DOHH2 (cell line): ENCODE measurements around the gene SSH2.

Source experiments
- H3F3A ChIP-seq: fragments of 200-600 bp; sonication (generic), shearing (Covaris generic); 2 replicates; pipeline ENCODE4 v1.6.0; 2016; ENCODE audit warnings: antibody characterized with exemption, mild to moderate bottlenecking; ENCODE audit not compliant: control insufficient read depth, insufficient read depth
- H3K27ac ChIP-seq: fragments of 200-600 bp; sonication (generic); 2 replicates; pipeline ENCODE4 v1.5.1; 2014; ENCODE audit warnings: low read depth, mild to moderate bottlenecking, low read length, moderate library complexity
- H3K27me3 ChIP-seq: fragments of 200-600 bp; sonication (generic); 2 replicates; pipeline ENCODE4 v1.6.1; 2014; ENCODE audit warnings: mild to moderate bottlenecking, low read length, mixed read lengths; ENCODE audit not compliant: control insufficient read depth
- H3K36me3 ChIP-seq: fragments of 200-600 bp; sonication (generic); 2 replicates; pipeline ENCODE4 v1.6.1; 2014; ENCODE audit warnings: mild to moderate bottlenecking, low read length, moderate library complexity, mixed read lengths; ENCODE audit not compliant: control insufficient read depth
- H3K4me1 ChIP-seq: fragments of 200-600 bp; sonication (generic); 2 replicates; pipeline ENCODE4 v1.6.1; 2014; ENCODE audit warnings: mild to moderate bottlenecking, low read length, mixed read lengths; ENCODE audit not compliant: control insufficient read depth
- H3K4me2 ChIP-seq: fragments of 200-600 bp; sonication (generic); 2 replicates; pipeline ENCODE4 v1.6.0; 2014; ENCODE audit warnings: mild to moderate bottlenecking, low read length, moderate library complexity
- H3K4me3 ChIP-seq: fragments of 200-600 bp; sonication (generic); 2 replicates; pipeline ENCODE4 v1.5.1; 2014; ENCODE audit warnings: mild to moderate bottlenecking, low read length, mixed read lengths
- H3K79me2 ChIP-seq: fragments of 200-600 bp; sonication (generic); 2 replicates; pipeline ENCODE4 v1.6.1; 2014; ENCODE audit warnings: mild to moderate bottlenecking, low read length, mixed read lengths; ENCODE audit not compliant: control insufficient read depth
- H3K9me2 ChIP-seq: fragments of 200-600 bp; sonication (generic); replicated peaks from 2 replicates; pipeline ENCODE4 v1.6.1; 2014; ENCODE audit warnings: mild to moderate bottlenecking, low read length, mixed read lengths; ENCODE audit not compliant: control insufficient read depth
- H3K9me3 ChIP-seq: fragments of 200-600 bp; sonication (generic); 2 replicates; pipeline ENCODE4 v1.6.1; 2014; ENCODE audit warnings: antibody characterized with exemption, low read length, mixed read lengths; ENCODE audit not compliant: control insufficient read depth, insufficient read depth
- H4K20me1 ChIP-seq: fragments of 200-600 bp; sonication (generic); 2 replicates; pipeline ENCODE4 v1.6.0; 2014; ENCODE audit warnings: low read depth, mild to moderate bottlenecking, antibody characterized with exemption, low read length, moderate library complexity; ENCODE audit not compliant: control insufficient read depth, insufficient read depth
- CTCF ChIP-seq: fragments of 200-600 bp; sonication (generic); IDR thresholded peaks from one replicate; pipeline ENCODE4 v1.5.1; 2014; ENCODE audit warnings: antibody characterized with exemption, mild to moderate bottlenecking, low read depth, low read length; ENCODE audit not compliant: poor library complexity, severe bottlenecking
- EZH2phosphoT487 ChIP-seq: fragments of 200-600 bp; sonication (generic); IDR thresholded peaks from 2 replicates; pipeline ENCODE4 v1.6.1; 2017; ENCODE audit warnings: borderline replicate concordance, mild to moderate bottlenecking, antibody characterized with exemption, low read length, moderate library complexity, mixed read lengths

The SSH2 gene

GRCh38 chr17:29839656-29840055 lies 90.4 kb downstream of the SSH2 start:
- peaks cover 28% of the 10 kb centered on the region for H3K4me1 ChIP-seq
- TF ChIP-seq CTCF (no peak), EZH2phosphoT487 (no peak)

GRCh38 chr17:29838961-29839360 lies 91.1 kb downstream of the SSH2 start:
- Histone ChIP-seq H3F3A (peaks cover 19% of the 10 kb centered on the region), H3K27ac (no peak overlapping the region), H4K20me1 (no peaks in the 10 kb centered on the region), H3K9me2 (no peaks in the 10 kb centered on the region), H3K4me2 (no peak overlapping the region), H3K9me3 (no peaks in the 10 kb centered on the region), H3K36me3 (peaks cover 5% of the 10 kb centered on the region; the same call in 1 of the 2 replicates), H3K4me1 (peaks cover 28% of the 10 kb centered on the region), H3K79me2 (peaks cover 15% of the 10 kb centered on the region), H3K4me3 (no peak overlapping the region), H3K27me3 (no peaks in the 10 kb centered on the region)
- TF ChIP-seq CTCF: no peak
- no peak for TF ChIP-seq EZH2phosphoT487

More at GRCh38 chr17:29839656-29840055, 90.4 kb downstream of the SSH2 start:
- Histone ChIP-seq H3K9me2 (no peaks in the 10 kb centered on the region), H3K9me3 (no peaks in the 10 kb centered on the region), H4K20me1 (no peaks in the 10 kb centered on the region), H3K4me2 (no peak overlapping the region), H3K36me3 (peaks cover 5% of the 10 kb centered on the region; the same call in 1 of the 2 replicates), H3K4me3 (no peak overlapping the region), H3F3A (peaks cover 15% of the 10 kb centered on the region; the same call in 1 of the 2 replicates), H3K79me2 (peaks cover 10% of the 10 kb centered on the region), H3K27me3 (no peaks in the 10 kb centered on the region), H3K27ac (no peak overlapping the region)

GRCh38 chr17:29837531-29837930 lies 92.5 kb downstream of the SSH2 start:
- Histone ChIP-seq H3K27ac (no peak overlapping the region), H3K4me1 (peaks cover 34% of the 10 kb centered on the region), H3K4me3 (no peak overlapping the region), H3F3A (peaks cover 19% of the 10 kb centered on the region), H4K20me1 (no peaks in the 10 kb centered on the region), H3K79me2 (peaks cover 19% of the 10 kb centered on the region), H3K9me2 (no peaks in the 10 kb centered on the region), H3K4me2 (no peak overlapping the region), H3K36me3 (peaks cover 5% of the 10 kb centered on the region; the same call in 1 of the 2 replicates), H3K27me3 (no peaks in the 10 kb centered on the region), H3K9me3 (no peaks in the 10 kb centered on the region)
- TF ChIP-seq CTCF: no peak
- TF ChIP-seq EZH2phosphoT487: no peak
